HG02623 (cell line): ENCODE data around the gene DNMT3A.

Experiments used
- ATAC-seq: cut with Tn5 transposase; IDR thresholded peaks from one replicate; pipeline ENCODE4 v1.9.1; 2021; ENCODE audit warnings: moderate library complexity; ENCODE audit not compliant: unreplicated experiment

Gene DNMT3A

GRCh38 chr2:25262288-25262687 is 79.4 kb downstream of the DNMT3A start:
- ATAC-seq, result no peak

GRCh38 chr2:25259737-25260124 is 82.0 kb downstream of the DNMT3A start:
- ATAC-seq, result no peak

- no peak for ATAC-seq
These were observed 82.6 kb downstream of the DNMT3A start for GRCh38 chr2:25258847-25259736.

GRCh38 chr2:25257931-25258846 is 83.5 kb downstream of the DNMT3A start:
- no peak for ATAC-seq

GRCh38 chr2:25257032-25257552 is 84.6 kb downstream of the DNMT3A start:
- no peak for ATAC-seq

- ATAC-seq, result no peak
These were observed 85.2 kb downstream of the DNMT3A start for GRCh38 chr2:25256488-25256875.

- no peak for ATAC-seq
These were observed 85.8 kb downstream of the DNMT3A start for GRCh38 chr2:25255745-25256487.

- no peak for ATAC-seq
These were observed 86.8 kb downstream of the DNMT3A start for GRCh38 chr2:25254961-25255360.

GRCh38 chr2:25253153-25253626 is 88.5 kb downstream of the DNMT3A start:
- ATAC-seq, result no peak

GRCh38 chr2:25252291-25253152 is 89.2 kb downstream of the DNMT3A start:
- ATAC-seq, result no peak

- no peak for ATAC-seq
These were observed 90.1 kb downstream of the DNMT3A start for GRCh38 chr2:25251422-25252273.

GRCh38 chr2:25251071-25251421 is 90.7 kb downstream of the DNMT3A start:
- ATAC-seq, result no peak

GRCh38 chr2:25250331-25251070 is 91.2 kb downstream of the DNMT3A start:
- no peak for ATAC-seq

GRCh38 chr2:25249785-25250184 is 91.9 kb downstream of the DNMT3A start:
- no peak for ATAC-seq

- no peak for ATAC-seq
These were observed 93.8 kb downstream of the DNMT3A start for GRCh38 chr2:25247792-25248512.

- ATAC-seq, result no peak
These were observed 95.0 kb downstream of the DNMT3A start for GRCh38 chr2:25246558-25247290.

- ATAC-seq, result no peak
These were observed 95.7 kb downstream of the DNMT3A start for GRCh38 chr2:25246001-25246400.
